ENCODE data around the gene CCDC43.

GRCh38 chr17:44688200-44688599, 1.4 kb downstream of the CCDC43 start:
- TF ChIP-seq CTCF (IDR thresholded peaks at IDR 0.05; ENCODE audit: low read depth, low read length): no peak
- no peak for TF ChIP-seq POLR2A (IDR thresholded peaks at IDR 0.05; ENCODE audit: extremely low read depth, insufficient read length)
- TF ChIP-seq MAX (IDR thresholded peaks at IDR 0.05; ENCODE audit: low read depth, low read length): no peak
